GM19328 (cell line): ENCODE results near the gene VPS35L.

Experiments
- ATAC-seq: cut with Tn5 transposase; IDR thresholded peaks from one replicate; pipeline ENCODE4 v1.9.1; 2021; ENCODE audit warnings: mild to moderate bottlenecking, moderate library complexity; ENCODE audit not compliant: unreplicated experiment

Gene VPS35L

DNA sequence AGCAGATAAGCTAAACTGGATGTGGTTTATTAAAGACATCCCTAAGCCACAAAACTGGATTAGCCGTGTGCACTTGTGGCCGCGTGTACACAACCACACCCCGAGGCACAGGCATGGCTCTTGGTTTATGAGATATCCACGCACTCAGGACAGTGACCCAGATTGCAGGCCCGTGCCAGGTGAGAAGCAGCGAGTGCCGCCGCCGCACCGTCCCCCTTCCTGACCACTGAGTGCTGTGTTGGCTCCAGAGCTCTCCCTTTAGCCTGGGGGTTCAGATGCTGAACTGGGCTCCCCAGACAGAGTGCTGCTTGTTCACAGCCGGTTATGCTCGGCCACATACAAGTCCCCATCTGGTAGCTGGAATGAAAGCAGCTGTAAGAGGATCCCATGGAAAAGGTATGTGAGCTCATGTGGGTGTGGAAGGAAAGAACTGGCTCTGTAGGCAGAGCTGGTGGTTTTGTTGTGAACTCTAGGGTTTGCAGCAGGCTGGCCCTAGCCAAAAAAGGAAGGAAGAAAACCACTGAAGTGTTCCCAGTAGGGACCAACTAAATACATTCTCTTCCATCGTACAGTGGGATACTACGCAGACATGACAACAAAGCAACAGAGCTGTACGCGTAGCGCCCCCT lies 133.0 kb downstream of the VPS35L start:
- ATAC-seq, result no peak

DNA sequence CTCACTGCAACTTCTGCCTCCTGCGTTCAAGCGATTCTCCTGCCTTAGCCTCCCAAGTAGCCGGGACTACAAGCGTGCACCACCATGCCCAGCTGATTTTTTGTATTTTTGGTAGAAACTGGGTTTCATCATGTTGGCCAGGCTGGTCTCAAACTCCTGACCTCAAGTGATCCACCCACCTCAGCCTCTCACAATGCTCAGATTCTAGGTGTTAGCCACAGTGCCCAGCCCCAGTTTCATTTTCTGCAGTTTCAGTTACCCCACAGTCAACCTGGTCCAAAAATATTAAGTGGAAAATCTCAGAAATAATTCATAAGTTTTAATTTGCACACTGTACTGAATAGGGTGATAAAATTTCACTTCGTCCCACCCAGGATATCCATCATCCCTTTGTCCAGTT lies 133.8 kb downstream of the VPS35L start:
- no peak for ATAC-seq

DNA sequence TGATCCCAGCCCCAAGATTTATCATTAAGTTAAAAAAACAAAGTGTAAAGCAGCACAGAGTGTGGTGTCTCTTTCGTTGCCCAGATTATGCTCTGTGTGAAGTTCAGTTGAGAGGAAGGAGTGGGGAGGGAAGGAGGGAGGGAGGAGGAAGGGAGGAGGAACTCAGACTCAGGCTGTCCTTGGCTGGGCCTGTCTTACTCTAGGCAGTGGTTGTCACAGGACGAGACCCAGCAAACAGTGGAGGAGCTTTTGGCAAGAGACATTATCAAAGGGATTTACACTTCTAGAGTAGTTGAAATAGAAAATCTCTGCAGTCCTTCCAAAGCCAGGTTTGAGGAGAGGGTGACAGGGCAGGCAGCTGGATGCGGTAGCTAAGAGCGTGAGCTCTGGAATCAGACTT lies 134.7 kb downstream of the VPS35L start:
- ATAC-seq, result no peak

DNA sequence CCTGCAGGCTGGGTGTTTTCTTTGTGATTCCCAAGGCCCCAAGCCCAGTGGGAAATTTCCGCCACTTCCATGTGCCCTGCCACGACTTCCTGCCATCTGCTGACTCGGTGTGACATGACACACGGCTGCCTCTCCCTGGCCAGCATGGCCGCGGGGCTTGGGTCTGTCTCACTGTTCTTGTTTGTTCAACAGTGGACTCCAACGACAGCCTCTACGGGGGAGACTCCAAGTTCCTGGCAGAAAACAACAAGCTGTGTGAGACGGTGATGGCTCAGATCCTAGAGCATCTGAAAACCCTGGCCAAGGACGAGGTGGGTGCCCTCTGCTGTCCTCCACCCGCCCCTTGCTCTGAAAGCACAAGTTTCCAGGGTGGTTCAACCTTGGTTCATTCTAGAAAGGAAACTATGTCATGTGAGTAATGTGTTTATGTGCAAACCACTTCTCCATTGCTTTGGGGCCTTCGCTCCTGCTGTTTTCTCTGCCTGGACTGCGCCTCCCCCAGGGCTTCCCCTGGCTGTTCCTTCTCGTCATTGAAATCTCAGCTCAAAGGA lies 135.7 kb downstream of the VPS35L start:
- ATAC-seq, result no peak

DNA sequence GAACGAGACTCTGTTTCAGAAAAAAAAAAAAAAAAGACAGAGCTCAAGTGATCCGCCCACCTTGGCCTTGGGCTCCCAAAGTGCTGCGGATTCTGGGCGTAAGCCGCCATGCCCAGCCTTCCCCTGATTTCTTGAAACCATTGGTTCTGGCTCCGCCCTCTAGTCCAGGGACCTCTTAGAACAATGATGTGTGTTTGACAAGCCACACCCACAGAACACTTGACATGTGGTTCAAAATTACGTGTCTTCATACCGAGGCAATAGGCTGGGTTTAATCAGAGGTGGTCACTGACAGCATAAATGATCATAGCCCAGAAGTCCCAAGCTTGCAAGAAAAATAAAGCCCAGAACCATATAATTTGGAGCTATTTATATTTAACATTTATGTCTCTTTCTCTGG lies 139.5 kb downstream of the VPS35L start:
- ATAC-seq, result no peak

DNA sequence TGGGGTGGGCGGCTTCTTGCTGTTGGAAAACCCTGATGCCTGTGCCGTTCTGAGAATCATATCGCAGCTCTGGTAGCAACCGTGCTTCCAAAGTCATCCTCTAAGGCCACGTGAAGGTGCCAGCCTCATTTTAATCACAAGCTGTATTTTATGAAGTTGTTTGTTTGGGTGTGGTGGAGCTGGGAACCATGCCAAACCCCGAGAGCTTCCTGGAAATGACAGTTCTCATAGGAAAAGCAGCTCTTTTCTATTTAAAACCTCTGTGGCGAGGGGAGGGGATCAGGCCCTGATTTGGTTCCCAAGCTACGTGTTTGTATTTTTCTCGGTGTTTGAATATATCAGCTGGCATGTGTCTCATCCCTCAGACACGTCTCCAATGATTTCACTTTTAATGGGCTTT lies 140.8 kb downstream of the VPS35L start:
- no peak for ATAC-seq

DNA sequence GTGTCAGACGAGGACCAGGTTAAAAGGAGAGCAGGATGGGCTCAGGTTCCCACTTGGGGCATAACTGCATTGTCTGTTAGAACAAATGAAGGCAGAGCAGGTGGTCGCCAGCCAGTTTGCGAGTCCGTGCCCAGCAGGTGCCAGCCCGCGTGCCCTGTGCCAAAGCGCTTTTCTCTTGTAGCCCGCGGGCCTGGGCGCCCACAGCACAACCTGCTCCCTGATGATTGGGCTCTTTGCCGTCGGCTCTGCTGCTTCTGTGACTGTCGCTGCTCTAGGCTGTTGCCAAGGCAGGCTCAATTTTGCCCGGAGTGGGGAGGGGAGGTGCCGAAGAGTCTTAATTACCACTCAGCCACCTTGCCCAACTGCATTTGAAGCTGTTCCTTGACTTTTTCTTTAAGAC lies 141.5 kb downstream of the VPS35L start:
- ATAC-seq, result no peak

DNA sequence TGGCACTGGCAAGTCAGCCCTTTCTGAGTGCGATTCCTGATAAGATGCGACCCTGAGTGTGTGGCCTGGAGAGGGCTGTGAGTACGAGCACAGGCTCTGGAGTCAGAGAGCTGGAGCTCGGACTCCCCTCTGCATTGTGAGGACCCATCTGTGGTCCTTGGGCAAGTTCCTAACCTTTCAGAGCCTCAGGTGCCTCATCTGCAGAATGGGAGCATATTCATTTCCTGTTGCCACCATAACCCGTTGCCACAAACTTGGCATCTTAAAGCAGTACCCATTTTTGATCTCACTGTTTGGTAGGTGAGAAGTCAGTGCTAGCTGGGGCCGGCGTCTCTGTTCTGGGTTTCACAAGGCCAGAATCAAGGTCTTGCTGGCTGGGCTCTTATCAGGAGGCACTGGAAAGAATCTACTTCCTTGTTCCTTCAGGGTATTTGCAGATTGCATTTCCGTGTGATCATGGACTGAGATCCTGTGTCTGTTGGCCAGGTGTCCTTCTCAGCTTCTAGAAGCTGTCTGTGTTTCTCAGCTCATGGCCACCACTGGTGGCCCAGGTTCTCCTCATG lies 142.3 kb downstream of the VPS35L start:
- no peak for ATAC-seq

DNA sequence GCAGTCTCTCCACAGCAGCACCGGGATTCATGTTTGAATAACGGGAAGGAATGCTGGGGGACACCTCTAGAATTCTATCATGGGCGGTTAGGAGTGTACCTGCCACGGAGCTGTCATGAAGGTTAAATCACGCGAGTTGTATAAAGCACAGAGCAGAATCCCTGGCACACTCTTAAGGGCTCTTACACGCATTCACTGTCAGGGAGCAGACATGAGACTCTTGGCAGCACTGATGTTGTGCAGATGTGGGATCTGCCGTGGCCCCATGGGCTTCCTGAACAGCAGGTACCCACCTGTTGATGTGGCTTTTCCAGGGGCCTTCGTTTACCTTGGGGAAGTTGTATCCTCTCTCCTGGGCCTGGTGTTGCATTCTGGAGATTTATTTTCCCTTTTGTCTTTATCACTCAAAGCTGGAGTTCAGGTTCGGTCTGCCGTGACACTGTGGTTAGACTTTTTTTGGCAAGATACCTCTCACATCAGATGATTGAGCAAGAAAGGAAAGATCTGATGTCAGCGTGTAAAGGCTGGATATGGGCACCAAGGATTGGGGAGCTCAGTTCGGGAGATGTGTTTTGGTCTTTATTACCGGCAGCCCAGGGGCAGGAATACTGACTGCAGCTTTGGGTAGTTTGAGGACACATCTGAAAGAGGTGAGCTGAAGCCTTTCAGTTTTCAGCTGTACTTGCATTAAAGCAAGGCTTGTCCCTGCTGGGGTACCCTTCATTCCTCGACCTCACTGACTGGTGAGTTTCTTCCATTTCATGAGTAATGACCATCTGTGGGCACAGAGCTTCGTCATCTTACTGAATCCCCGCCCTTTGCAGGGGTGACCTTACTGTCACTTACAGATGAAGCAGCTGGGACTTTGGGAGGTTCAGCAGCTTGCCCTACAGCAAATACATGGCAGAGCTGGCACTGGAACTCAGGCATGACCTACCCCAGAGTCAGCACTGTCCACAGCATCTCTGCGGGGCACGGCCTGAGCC lies 143.3 kb downstream of the VPS35L start:
- ATAC-seq, result no peak

DNA sequence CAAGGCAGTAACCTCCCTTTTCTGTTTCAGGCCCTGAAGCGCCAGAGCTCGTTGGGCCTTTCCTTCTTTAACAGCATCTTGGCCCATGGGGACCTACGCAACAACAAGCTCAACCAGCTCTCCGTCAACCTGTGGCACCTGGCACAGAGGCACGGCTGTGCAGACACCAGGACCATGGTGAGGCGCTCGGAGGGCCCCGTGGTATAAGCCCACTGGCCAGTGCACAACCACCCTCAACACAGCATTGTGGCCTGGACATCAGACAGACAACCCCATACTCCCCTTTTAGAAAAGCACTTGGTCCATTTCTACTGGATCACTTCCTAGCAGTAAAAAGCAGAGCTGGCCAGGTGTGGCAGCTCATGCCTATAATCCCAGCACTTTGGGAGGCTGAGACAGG lies 144.0 kb downstream of the VPS35L start:
- no peak for ATAC-seq

DNA sequence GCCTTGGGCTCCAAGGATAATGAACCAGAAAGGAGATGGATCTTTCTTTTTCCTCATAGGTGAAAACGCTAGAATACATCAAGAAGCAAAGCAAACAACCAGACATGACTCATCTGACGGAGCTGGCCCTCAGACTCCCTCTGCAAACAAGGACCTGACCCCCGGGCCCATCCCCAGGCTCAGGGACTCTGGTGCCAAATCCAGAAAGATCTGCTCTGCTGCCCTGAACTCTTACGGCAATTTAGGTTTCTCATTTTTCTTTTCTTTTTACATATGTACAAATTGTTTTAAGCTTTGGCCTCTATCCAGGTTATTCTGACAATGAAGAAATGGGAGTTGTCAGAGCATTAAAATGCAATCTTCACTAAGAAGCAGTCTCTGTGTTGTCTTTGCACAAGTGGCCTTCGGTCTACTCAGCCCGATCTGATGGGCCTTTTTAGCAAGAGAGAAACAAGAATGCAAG lies 144.8 kb downstream of the VPS35L start:
- ATAC-seq, result no peak

DNA sequence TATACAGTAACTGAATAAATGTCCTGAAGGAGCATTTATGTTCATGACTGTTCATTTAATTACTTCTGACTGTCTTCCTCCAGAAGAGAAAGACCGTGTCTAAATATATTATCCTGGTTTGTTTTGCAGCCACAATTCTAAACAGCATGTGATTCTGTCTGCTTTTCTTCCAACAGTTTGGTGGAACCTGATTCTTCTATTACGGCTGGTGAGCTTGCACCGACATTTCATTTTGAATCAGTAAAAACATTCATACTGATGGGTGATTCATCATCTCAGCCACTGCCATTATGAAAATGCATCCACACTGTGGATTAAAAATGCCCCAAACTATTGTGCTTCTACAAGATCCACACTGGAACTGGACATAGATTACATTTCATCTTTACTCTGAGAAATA lies 145.6 kb downstream of the VPS35L start:
- no peak for ATAC-seq

DNA sequence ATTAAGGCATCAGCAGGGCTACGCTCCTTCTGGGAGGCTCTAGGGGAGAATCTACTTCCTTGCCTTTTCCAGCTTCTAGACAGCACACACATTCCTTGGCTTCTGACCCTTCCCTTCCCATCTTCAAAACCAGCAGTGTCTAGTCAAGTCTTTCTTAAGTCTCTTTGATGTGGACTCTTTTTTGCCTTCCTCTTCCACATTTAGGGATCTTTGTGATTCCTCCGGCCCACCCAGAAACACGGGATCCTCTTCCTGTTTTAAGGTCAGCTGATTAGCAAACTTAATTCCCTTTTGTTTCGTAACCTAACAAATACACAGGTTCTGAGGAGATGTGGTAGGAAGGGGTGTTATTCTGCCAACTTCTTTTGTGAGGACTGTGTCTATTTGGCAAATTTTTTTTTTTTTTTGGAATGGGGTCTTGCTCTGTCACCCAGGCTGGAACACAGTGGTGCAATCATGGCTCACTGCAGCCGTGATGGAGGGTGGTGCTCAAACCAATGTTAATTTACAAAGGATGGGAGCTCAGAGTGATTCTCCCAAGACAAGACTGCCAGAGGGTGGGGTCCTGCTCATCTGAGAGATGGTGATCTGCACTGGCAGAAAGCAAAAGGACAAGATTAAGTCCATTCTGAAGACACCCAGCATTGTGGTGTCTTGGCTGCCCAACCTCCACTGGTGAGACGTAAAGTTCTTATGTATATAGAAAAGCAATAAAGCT lies 147.8 kb downstream of the VPS35L start:
- ATAC-seq, result no peak

DNA sequence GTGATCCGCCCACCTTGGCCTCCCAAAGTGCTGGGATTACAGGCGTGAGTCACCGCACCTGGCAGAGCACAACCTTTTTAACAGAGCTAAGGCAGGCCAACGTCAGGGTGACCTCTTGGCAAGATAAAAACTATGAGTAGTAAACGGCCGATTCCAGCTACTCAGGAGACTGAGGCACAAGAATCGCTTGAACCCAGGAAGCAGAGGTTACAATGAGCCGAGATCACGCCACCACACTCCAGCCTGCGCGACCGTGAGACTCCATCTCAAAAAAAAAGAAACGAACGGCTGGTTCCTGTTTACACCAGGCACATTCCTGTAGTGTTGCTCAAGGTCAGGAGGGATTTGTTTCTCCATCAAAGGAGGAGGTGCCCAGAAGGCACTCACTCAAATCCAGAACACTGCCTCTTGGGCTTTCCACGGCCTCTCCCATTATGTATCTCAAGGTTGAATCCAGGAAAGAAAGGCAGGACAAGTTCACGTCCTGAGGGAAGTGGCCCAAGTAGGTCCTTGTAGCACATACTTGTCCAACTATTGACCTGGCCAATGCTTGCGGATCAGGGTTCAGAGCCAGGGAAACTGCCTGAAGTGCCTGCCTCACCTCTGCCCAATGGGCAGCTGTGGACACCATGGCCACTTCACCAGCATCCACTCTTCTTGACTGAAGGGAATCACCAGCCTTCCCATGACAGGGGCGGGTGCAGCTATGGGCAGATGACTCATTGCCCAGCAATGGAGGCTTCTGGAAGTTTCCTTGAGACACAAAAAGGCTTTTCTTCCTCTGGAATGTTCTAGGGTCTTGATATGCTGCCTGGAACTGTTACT lies 149.0 kb downstream of the VPS35L start:
- ATAC-seq, result no peak

DNA sequence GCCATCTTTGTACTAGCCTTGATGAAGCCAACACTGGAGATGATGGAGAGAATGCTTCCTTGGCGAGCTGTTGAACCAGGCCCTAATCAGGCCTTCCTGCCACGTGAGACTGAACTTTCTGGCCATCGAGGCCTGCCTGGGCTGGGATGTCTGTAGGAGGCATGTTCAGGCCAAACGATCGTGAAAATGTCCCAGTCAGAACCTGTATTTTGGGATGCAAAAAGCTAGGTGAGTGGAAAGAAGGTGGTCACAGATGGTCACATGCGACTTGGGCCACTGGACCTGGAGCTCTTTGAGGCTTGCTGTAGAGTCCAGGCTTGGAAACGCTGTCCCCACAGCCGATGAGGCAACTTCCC lies 149.6 kb downstream of the VPS35L start:
- no peak for ATAC-seq

DNA sequence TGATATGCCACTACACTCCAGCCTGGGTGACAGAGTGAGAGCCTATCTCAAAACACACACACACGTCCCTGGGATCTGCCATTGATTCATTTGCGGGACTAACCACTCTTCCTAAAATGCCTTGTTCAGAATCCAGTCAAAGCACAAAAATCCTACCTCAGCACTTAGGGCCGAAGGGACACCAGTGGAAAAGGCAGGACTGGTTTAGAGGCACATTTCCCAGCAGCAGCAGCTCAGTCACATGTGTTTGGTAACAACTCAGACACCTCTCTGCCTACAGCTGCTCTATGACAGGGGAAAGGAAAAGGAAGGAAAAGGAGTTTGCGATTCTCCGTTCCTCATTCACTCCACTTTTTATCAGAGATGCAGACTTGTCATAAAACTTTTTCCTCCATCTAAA lies 150.3 kb downstream of the VPS35L start:
- ATAC-seq, result no peak

DNA sequence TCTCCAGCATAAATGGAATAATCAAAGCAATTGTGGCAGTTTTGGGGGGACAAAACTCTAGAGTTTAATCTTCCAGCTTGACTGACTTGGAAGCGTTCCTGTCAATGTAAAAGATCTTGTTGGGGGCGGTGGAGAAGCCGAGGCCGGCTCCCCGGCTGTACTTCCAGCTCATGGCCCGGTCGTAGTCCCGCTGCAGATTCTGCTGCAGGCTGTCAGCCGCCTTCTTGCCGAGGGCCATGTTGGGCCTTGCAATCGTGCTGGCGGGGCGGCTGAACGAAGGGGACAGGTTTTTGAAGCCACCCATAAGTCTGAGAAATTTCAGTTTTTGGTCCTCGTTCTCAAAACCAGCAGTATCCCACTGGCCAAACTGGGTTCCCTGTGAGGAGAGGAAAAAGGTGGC lies 151.3 kb downstream of the VPS35L start:
- ATAC-seq, result no peak

DNA sequence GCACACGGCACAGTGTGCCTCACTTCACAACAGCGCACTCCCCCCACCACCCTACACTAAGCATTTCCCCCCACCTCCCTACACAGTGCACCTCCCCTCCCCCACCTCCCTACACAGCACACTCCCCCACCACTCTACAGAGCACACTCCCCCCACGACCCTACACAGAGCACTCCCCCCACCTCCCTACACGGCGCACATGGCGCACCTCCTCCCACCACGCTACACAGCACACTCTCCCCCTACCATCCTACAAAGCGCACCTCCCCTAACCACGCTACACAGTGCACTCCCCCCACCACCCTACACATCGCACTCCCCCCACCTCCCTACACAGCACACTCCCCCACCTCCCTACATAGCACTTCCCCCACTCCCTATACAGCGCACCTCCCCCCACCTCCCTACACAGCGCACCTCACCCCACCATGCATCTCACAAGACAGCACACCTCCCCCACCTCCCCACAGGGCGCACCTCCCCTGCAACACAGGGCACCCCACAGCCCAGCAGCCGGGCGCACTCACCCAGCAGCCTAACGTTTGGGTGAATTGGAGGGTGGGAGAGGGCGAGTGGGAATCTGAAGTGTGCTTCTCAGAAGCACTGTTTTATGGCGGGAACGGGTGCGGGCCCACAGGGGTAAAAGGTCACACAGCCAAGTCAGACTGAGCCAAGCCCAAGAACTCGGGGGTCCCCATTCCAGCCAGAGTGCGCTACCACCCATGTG lies 152.2 kb downstream of the VPS35L start:
- no peak for ATAC-seq
